HG03066 (cell line): Measurements from ENCODE around the gene DUSP28.

Experiments
- ATAC-seq: cut with Tn5 transposase; IDR thresholded peaks from one replicate; pipeline ENCODE4 v1.9.1; 2021; ENCODE audit warnings: low read depth; ENCODE audit not compliant: unreplicated experiment

The DUSP28 gene

DNA sequence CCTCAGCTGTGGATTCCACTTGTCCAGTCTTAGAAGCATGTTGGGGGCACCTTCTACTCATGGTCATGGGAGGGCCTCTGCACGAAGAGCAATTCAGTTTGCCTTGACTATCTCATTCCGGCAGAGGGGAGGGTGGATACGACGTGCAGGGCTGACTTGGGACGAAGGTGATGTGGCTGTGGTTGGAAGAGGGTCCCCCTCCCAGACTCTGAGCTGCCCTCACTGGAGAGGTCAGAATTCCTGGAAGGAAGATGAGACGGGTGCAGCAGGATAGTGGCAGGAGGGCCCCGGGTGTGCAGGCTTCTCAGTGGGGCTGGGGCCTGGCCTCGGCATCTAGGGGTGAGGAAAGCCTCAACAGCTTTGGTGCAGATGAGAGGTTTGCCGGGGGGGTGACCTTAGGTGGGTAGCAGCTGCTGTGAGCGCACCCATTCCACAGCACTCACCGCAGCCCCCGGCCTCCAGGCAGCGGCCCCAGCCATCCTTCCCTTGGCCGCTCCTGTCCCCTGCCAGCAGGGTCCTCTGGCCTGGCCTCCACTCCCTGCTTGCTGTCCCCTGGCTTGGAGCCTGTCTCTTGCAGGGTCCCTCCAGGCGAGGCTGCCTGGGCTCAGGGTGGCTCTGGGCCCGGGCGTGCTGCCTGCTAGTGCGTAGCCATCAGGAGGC is 11.3 kb downstream of the DUSP28 start:
- ATAC-seq, result no peak

- no peak for ATAC-seq
These were observed 12.2 kb downstream of the DUSP28 start for GRCh38 chr2:240572141-240573031.

- ATAC-seq, result no peak
These were observed 12.9 kb downstream of the DUSP28 start for GRCh38 chr2:240573071-240573515.

DNA sequence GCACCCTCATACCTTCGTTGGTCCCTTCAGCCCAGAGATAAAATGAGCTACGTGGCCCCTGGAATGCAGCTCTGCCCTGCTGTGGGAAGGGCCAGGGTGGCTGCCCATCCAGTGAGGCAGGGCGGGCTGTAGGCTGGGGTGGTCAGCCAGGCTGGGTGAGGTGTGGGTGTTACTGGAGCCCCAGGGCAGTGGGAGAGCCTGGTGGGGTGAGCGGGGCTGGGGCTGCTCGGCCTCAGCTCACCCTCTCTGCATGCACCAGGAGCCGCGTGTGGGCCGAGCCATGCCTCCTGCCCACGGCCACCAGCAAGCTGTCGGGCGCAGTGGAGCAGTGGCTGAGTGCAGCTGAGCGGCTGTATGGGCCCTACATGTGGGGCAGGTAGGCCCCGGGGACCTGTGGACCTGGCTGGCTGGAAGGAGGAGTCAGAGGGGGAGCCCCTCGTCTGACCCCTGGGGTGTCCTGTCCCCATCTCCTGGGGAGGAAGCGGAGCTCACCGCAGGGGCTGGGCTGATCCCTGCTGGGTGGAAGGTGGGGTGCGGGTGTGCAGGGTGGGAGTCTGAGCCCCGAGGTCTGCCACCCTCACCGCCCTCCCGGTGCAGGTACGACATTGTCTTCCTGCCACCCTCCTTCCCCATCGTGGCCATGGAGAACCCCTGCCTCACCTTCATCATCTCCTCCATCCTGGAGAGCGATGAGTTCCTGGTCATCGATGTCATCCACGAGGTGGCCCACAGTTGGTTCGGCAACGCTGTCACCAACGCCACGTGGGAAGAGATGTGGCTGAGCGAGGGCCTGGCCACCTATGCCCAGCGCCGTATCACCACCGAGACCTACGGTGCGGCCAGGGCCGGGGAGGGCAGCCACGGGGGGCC is 13.6 kb downstream of the DUSP28 start:
- ATAC-seq, result no peak

GRCh38 chr2:240574386-240575100 is 14.4 kb downstream of the DUSP28 start:
- no peak for ATAC-seq

GRCh38 chr2:240575101-240575965 is 15.2 kb downstream of the DUSP28 start:
- no peak for ATAC-seq

- no peak for ATAC-seq
These were observed 15.9 kb downstream of the DUSP28 start for GRCh38 chr2:240576036-240576435.

GRCh38 chr2:240576436-240577205 is 16.5 kb downstream of the DUSP28 start:
- no peak for ATAC-seq

- ATAC-seq, result no peak
These were observed 17.3 kb downstream of the DUSP28 start for GRCh38 chr2:240577281-240578109.

GRCh38 chr2:240578110-240578450 is 17.9 kb downstream of the DUSP28 start:
- no peak for ATAC-seq

DNA sequence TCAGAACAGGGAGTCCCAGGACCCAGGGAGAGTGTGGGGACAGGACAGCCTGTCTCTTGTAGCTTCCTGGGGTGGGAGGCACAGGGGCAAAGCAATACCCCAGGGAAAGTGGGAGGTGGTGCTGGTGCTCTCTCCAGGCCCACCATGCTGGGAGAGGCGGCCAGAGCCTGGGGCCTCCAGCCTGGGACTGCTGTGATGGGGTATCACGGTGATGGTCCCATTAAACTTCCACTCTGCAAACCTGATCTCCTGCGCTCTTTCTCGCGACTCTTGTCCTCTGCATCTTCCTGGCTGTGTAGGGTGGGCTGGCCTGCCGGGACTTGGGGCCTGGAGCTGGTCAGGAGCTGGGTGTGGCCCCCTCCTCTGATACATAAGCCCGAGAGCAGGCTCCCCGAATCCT is 18.3 kb downstream of the DUSP28 start:
- no peak for ATAC-seq

DNA sequence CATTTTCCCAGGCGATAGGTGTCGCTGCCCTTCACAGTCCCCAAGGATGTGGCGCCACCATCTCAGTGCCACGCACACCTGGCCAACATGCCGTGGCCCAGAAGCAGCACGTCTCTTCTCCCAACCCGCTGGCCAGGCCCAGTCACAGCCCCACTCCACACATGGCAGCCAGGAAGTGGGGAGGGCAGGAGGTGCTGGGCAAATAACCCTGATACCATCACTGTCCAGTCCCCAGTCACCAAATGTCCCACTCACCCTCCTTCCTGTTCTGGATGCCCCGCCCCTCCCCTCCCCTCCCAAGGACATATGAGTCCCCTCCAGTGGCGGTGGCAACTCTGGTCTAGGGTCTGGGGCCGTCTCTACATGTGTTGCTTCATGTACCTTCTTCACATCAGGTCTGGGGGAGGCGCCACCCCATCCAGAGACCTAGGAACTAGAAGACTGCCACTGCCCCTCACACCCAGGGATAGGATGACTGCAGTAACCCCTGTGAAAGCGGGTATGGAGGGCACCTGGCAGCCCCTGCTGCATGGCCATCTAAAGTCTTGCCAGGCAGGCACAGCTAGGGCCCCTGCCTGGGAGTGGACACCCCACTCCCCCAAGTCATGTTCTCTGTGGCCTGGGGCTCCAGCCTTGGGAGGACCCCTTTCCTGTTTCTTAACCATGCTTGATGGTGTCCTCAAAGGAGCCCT is 19.1 kb downstream of the DUSP28 start:
- no peak for ATAC-seq

DNA sequence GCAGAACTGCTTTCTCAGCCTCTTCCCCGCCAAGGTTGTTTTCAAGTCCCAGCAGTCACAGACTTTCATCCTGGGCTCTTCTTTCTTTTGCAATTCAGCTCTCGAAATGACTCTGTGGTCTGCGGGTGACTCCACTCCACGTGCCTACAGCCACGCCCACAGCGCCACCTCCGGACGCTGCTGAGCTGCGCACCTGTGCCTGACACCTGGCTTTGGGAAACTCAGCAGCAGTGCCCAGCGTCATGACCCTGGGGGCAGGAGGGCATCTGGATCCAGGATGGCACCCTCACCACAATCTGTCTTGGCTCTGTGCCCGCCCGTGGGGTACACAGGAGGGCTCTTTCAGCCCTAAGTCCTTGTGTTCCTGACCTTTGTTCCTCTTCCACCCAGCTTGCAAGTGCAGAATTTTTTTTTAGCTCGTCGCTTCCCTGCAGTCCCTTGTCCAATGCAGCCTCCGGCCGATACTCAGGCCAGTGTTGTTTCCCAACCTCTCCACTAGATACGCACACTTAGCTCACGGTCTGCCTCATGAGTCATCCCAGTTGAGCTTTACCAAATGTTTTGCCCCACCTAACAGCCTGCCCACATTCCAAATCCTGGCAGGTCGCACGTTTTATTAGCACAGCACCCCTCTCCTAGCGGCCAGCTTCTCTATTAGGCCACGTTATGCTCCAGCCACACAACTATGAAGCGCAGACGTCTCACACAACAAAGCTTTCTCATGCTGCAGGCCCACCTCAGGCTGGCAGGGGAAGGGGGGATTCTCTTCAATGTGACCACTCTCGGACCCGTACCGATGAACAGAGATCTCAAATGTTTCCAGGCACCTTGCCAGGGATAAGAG is 19.8 kb downstream of the DUSP28 start:
- no peak for ATAC-seq

DNA sequence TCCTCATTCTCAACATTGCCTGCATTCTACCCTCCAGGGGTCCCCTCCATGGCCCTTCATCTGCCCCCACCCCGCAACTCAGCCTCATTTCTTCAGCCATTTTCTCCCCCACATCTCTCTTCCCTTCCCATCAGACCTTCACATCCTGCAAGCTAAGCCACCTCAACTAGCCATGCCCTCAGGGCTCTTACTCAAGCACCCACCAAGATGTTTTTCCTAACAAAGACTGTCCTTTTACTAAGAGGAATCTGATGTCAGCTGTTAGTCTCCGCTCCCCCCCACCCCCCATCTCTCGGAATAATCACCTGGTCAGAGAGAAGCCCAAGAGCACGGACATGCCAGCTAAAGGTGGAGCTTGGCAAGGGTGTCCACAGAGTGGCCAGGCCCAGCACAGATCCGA is 21.7 kb downstream of the DUSP28 start:
- ATAC-seq, result no peak

GRCh38 chr2:240582781-240583180 is 22.6 kb downstream of the DUSP28 start:
- ATAC-seq, result no peak

GRCh38 chr2:240583774-240584173 is 23.6 kb downstream of the DUSP28 start:
- ATAC-seq, result no peak
